WTC11 (cell line): ENCODE results near the gene LTBP3. TPM values are rescaled to one million over a fixed set of nuclear protein-coding genes. Genes with fewer than 3 reads are reported as not detected.

Experiments
- ATAC-seq: fragments of 200-7000 bp; cut with Tn5 transposase; 2 replicates; pipeline ENCODE4 v1.10.0; 2021; ENCODE audit warnings: mild to moderate bottlenecking, moderate library complexity
- CTCF ChIA-PET: fragments of 300-600 bp; sonication (Branson Sonifier 250); formaldehyde crosslinking; loops from one replicate; lab custom pipeline; 2021; ENCODE audit warnings: antibody characterized with exemption; lab: Charles Lee
- POLR2A ChIA-PET: fragments of 350-600 bp; sonication (Branson Sonifier 250); formaldehyde crosslinking; loops from one replicate; lab custom pipeline; 2021; ENCODE audit warnings: antibody characterized with exemption; lab: Charles Lee
- DNase-seq: peaks from one replicate; pipeline ENCODE4 v3.0.0; 2021; ENCODE audit warnings: low spot score
- H3K27ac Mint-ChIP-seq: 2 replicates; pipeline ENCODE4 v1.8.0; 2021; ENCODE audit warnings: mixed read lengths
- H3K27me3 Mint-ChIP-seq: 2 replicates; pipeline ENCODE4 v1.8.0; 2021; ENCODE audit warnings: low read depth, mild to moderate bottlenecking, moderate library complexity, mixed read lengths
- H3K36me3 Mint-ChIP-seq: 2 replicates; pipeline ENCODE4 v1.8.0; 2021; ENCODE audit warnings: mixed read lengths
- H3K4me1 Mint-ChIP-seq: 2 replicates; pipeline ENCODE4 v1.8.0; 2022; ENCODE audit warnings: mixed read lengths
- H3K4me3 Mint-ChIP-seq: 2 replicates; pipeline ENCODE4 v1.8.0; 2021; ENCODE audit warnings: mild to moderate bottlenecking, moderate library complexity, mixed read lengths
- H3K9me3 Mint-ChIP-seq: 2 replicates; pipeline ENCODE4 v1.8.0; 2021; ENCODE audit warnings: mixed read lengths
- CREB1 ChIP-seq: sonication (generic); formaldehyde crosslinking; IDR thresholded peaks from 2 replicates; pipeline ENCODE4 v1.8.0; 2023; ENCODE audit warnings: mild to moderate bottlenecking, missing genetic modification reagents
- ELF4 ChIP-seq: sonication (generic); formaldehyde crosslinking; IDR thresholded peaks from 2 replicates; pipeline ENCODE4 v1.8.1; 2022; ENCODE audit warnings: low read depth, mild to moderate bottlenecking, moderate library complexity, missing genetic modification reagents
- EMX1 ChIP-seq: fragments of 250-450 bp; sonication (Bioruptor Pico); IDR thresholded peaks from 2 replicates; pipeline ENCODE4 v1.8.0; 2021; ENCODE audit warnings: mild to moderate bottlenecking
- FOXK1 ChIP-seq: sonication (generic); formaldehyde crosslinking; IDR thresholded peaks from 2 replicates; pipeline ENCODE4 v1.8.0; 2022; ENCODE audit warnings: mild to moderate bottlenecking, moderate library complexity, missing genetic modification reagents
- GABPB1 ChIP-seq: sonication (generic); formaldehyde crosslinking; IDR thresholded peaks from 2 replicates; pipeline ENCODE4 v1.8.1; 2023; ENCODE audit warnings: mild to moderate bottlenecking, missing genetic modification reagents
- GRHL2 ChIP-seq: fragments of 250-450 bp; sonication (Bioruptor Pico); IDR thresholded peaks from 2 replicates; pipeline ENCODE4 v1.8.0; 2022; ENCODE audit warnings: mild to moderate bottlenecking, moderate library complexity; ENCODE audit not compliant: insufficient replicate concordance, severe bottlenecking
- JAZF1 ChIP-seq: fragments of 250-450 bp; sonication (Bioruptor Pico); IDR thresholded peaks from 2 replicates; pipeline ENCODE4 v1.9.0; 2021; ENCODE audit warnings: moderate library complexity, mild to moderate bottlenecking, inconsistent platforms
- JUN ChIP-seq: sonication (generic); formaldehyde crosslinking; IDR thresholded peaks from 2 replicates; pipeline ENCODE4 v1.8.0; 2023; ENCODE audit warnings: mild to moderate bottlenecking, missing genetic modification reagents
- MXD4 ChIP-seq: fragments of 250-450 bp; sonication (Bioruptor Pico); IDR thresholded peaks from 2 replicates; pipeline ENCODE4 v1.8.0; 2021; ENCODE audit warnings: mild to moderate bottlenecking, moderate library complexity, borderline replicate concordance
- NFATC4 ChIP-seq: fragments of 250-450 bp; sonication (Bioruptor Pico); IDR thresholded peaks from 2 replicates; pipeline ENCODE4 v1.9.0; 2021; ENCODE audit warnings: mild to moderate bottlenecking
- NR2C2 ChIP-seq: sonication (generic); formaldehyde crosslinking; IDR thresholded peaks from 2 replicates; pipeline ENCODE4 v1.8.0; 2022; ENCODE audit warnings: mild to moderate bottlenecking, missing genetic modification reagents
- PRRX2 ChIP-seq: fragments of 250-450 bp; sonication (Bioruptor Pico); IDR thresholded peaks from 2 replicates; pipeline ENCODE4 v1.8.0; 2021; ENCODE audit warnings: mild to moderate bottlenecking
- TCF7 ChIP-seq: sonication (generic); formaldehyde crosslinking; IDR thresholded peaks from 2 replicates; pipeline ENCODE4 v1.8.0; 2022; ENCODE audit warnings: mild to moderate bottlenecking, low read depth, missing genetic modification reagents, moderate library complexity
- TEAD4 ChIP-seq: sonication (generic); formaldehyde crosslinking; IDR thresholded peaks from 2 replicates; pipeline ENCODE4 v1.8.0; 2022; ENCODE audit warnings: mild to moderate bottlenecking, missing genetic modification reagents
- ZNF121 ChIP-seq: sonication (generic); formaldehyde crosslinking; IDR thresholded peaks from 2 replicates; pipeline ENCODE4 v1.8.0; 2023; ENCODE audit warnings: missing genetic modification reagents
- ZNF317 ChIP-seq: sonication (generic); formaldehyde crosslinking; IDR thresholded peaks from 2 replicates; pipeline ENCODE4 v1.8.1; 2023; ENCODE audit warnings: low read depth, mild to moderate bottlenecking, moderate library complexity, missing genetic modification reagents, borderline replicate concordance
- ZNF416 ChIP-seq: fragments of 250-450 bp; sonication (Bioruptor Pico); IDR thresholded peaks from 2 replicates; pipeline ENCODE4 v1.9.0; 2021; ENCODE audit warnings: mild to moderate bottlenecking, inconsistent platforms
- total RNA-seq: library from RNA; stranded (reverse); gene quantifications from 3 replicates; pipeline ENCODE4 v1.2.3, GENCODE V29; 2021
- TF ChIP-seq, protein P1 (sequence below): sonication (generic); formaldehyde crosslinking; IDR thresholded peaks from 2 replicates; pipeline ENCODE4 v1.8.1; 2022; ENCODE audit warnings: low read depth, missing genetic modification reagents, borderline replicate concordance
- TF ChIP-seq, protein P2 (sequence below): sonication (generic); formaldehyde crosslinking; IDR thresholded peaks from 2 replicates; pipeline ENCODE4 v1.8.1; 2022; ENCODE audit warnings: low read depth, mild to moderate bottlenecking, moderate library complexity, missing genetic modification reagents, borderline replicate concordance
- TF ChIP-seq, protein P3 (sequence below): fragments of 250-450 bp; sonication (Bioruptor Pico); IDR thresholded peaks from 2 replicates; pipeline ENCODE4 v1.9.0; 2021; ENCODE audit warnings: mild to moderate bottlenecking
- TF ChIP-seq, protein P4 (sequence below): sonication (generic); formaldehyde crosslinking; conservative IDR thresholded peaks from 2 replicates; pipeline ENCODE4 v1.8.1; 2022; ENCODE audit warnings: mild to moderate bottlenecking, missing genetic modification reagents
- TF ChIP-seq, protein P5 (sequence below): fragments of 250-450 bp; sonication (Bioruptor Pico); IDR thresholded peaks from 2 replicates; pipeline ENCODE4 v1.9.0; 2021; ENCODE audit warnings: mild to moderate bottlenecking, borderline replicate concordance
- TF ChIP-seq, protein P6 (sequence below): sonication (generic); formaldehyde crosslinking; IDR thresholded peaks from 2 replicates; pipeline ENCODE4 v1.8.1; 2022; ENCODE audit warnings: mild to moderate bottlenecking, missing genetic modification reagents, moderate library complexity, borderline replicate concordance
- TF ChIP-seq, protein P7 (sequence below): sonication (generic); formaldehyde crosslinking; IDR thresholded peaks from 2 replicates; pipeline ENCODE4 v1.8.0; 2023; ENCODE audit warnings: missing genetic modification reagents
- TF ChIP-seq, protein P8 (sequence below): fragments of 250-450 bp; sonication (Bioruptor Pico); IDR thresholded peaks from 2 replicates; pipeline ENCODE4 v1.9.0; 2021; ENCODE audit warnings: mild to moderate bottlenecking

The LTBP3 gene
- total RNA-seq, 1 experiment from 2014 or later: 20.7 TPM

DNA sequence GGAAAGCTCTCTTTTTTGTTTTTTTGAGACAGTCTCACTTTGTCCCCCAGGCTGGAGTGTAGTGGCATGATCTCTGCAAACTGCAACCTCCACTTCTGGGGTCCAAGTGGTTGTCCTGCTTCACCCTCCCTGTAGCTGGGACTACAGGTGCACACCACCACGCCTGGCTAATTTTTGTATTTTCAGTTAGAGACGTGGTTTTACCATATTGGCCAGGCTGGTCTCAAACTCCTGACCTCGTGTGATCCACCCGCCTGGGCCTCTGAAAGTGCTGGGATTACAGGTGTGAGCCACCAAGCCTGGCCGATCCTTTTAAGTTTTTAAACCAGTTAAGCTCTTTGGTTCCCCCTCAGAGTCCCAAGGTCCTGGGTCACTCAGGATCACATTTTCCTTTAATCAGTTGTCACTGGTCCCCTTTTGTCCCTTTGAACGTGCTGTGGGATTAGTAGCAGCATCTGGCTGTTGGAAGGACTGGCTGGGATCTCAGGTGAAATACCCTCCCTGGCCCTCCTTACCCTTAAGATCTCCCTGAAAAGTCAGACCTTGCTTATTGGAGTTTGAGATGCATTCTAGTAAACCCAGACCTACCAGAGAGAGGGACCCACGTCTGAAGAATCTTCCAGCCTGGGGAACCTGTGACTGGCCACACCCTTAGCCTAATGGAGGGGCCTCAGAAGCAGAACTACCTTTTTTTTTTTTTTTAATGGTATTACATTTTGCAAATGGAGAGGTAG, 51.2 kb downstream of the LTBP3 start:
- H3K27me3 Mint-ChIP-seq: no peaks in the 10 kb centered on the region
- POLR2A ChIA-PET: interaction anchor here (0.8 to 7.8 kb wide), 14 partner anchors 8 to 445 kb away, joined by 3 to 194 read pairs (median 4); partner anchors contain the start of genes MALAT1, NEAT1 and TIGD3
- CTCF ChIA-PET: interaction anchor here (0.8 to 8.3 kb wide), 17 partner anchors 19 to 232 kb away, joined by 3 to 84 read pairs (median 8); partner anchors contain the start of genes CDC42EP2, DPF2 and ZNRD2
- peak; percentile 49 for ATAC-seq
- peaks cover 55% of the 10 kb centered on the region for H3K4me1 Mint-ChIP-seq
- no peak for DNase-seq
- no peaks in the 10 kb centered on the region for H3K9me3 Mint-ChIP-seq
- H3K27ac Mint-ChIP-seq: peak overlapping the region; percentile 92
- no peak overlapping the region for H3K4me3 Mint-ChIP-seq
- no peaks in the 10 kb centered on the region; the same call in 1 of the 2 replicates for H3K36me3 Mint-ChIP-seq
- TF ChIP-seq TCF7 (CRISPR knock-in tag): no peak
- no peak for TF ChIP-seq TEAD4
- peak; percentile 83 for TF ChIP-seq ZNF121 (CRISPR knock-in tag)
- peak; percentile 99 for TF ChIP-seq EMX1
- TF ChIP-seq NFATC4 (CRISPR knock-in tag): peak; percentile 99
- TF ChIP-seq, protein P1, sequence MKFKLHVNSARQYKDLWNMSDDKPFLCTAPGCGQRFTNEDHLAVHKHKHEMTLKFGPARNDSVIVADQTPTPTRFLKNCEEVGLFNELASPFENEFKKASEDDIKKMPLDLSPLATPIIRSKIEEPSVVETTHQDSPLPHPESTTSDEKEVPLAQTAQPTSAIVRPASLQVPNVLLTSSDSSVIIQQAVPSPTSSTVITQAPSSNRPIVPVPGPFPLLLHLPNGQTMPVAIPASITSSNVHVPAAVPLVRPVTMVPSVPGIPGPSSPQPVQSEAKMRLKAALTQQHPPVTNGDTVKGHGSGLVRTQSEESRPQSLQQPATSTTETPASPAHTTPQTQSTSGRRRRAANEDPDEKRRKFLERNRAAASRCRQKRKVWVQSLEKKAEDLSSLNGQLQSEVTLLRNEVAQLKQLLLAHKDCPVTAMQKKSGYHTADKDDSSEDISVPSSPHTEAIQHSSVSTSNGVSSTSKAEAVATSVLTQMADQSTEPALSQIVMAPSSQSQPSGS: no peak
- TF ChIP-seq GRHL2 (CRISPR knock-in tag): no peak
- peak; percentile 98 for TF ChIP-seq ZNF416
- TF ChIP-seq, protein P2, sequence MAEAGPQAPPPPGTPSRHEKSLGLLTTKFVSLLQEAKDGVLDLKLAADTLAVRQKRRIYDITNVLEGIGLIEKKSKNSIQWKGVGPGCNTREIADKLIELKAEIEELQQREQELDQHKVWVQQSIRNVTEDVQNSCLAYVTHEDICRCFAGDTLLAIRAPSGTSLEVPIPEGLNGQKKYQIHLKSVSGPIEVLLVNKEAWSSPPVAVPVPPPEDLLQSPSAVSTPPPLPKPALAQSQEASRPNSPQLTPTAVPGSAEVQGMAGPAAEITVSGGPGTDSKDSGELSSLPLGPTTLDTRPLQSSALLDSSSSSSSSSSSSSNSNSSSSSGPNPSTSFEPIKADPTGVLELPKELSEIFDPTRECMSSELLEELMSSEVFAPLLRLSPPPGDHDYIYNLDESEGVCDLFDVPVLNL: no peak
- TF ChIP-seq FOXK1: no peak
- TF ChIP-seq, protein P3, sequence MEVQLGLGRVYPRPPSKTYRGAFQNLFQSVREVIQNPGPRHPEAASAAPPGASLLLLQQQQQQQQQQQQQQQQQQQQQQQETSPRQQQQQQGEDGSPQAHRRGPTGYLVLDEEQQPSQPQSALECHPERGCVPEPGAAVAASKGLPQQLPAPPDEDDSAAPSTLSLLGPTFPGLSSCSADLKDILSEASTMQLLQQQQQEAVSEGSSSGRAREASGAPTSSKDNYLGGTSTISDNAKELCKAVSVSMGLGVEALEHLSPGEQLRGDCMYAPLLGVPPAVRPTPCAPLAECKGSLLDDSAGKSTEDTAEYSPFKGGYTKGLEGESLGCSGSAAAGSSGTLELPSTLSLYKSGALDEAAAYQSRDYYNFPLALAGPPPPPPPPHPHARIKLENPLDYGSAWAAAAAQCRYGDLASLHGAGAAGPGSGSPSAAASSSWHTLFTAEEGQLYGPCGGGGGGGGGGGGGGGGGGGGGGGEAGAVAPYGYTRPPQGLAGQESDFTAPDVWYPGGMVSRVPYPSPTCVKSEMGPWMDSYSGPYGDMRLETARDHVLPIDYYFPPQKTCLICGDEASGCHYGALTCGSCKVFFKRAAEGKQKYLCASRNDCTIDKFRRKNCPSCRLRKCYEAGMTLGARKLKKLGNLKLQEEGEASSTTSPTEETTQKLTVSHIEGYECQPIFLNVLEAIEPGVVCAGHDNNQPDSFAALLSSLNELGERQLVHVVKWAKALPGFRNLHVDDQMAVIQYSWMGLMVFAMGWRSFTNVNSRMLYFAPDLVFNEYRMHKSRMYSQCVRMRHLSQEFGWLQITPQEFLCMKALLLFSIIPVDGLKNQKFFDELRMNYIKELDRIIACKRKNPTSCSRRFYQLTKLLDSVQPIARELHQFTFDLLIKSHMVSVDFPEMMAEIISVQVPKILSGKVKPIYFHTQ (CRISPR knock-in tag): peak; percentile 95
- no peak for TF ChIP-seq NR2C2 (CRISPR knock-in tag)
- TF ChIP-seq, protein P4, sequence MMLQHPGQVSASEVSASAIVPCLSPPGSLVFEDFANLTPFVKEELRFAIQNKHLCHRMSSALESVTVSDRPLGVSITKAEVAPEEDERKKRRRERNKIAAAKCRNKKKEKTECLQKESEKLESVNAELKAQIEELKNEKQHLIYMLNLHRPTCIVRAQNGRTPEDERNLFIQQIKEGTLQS (CRISPR knock-in tag): no peak
- no peak for TF ChIP-seq JUN (CRISPR knock-in tag)
- TF ChIP-seq, protein P5, sequence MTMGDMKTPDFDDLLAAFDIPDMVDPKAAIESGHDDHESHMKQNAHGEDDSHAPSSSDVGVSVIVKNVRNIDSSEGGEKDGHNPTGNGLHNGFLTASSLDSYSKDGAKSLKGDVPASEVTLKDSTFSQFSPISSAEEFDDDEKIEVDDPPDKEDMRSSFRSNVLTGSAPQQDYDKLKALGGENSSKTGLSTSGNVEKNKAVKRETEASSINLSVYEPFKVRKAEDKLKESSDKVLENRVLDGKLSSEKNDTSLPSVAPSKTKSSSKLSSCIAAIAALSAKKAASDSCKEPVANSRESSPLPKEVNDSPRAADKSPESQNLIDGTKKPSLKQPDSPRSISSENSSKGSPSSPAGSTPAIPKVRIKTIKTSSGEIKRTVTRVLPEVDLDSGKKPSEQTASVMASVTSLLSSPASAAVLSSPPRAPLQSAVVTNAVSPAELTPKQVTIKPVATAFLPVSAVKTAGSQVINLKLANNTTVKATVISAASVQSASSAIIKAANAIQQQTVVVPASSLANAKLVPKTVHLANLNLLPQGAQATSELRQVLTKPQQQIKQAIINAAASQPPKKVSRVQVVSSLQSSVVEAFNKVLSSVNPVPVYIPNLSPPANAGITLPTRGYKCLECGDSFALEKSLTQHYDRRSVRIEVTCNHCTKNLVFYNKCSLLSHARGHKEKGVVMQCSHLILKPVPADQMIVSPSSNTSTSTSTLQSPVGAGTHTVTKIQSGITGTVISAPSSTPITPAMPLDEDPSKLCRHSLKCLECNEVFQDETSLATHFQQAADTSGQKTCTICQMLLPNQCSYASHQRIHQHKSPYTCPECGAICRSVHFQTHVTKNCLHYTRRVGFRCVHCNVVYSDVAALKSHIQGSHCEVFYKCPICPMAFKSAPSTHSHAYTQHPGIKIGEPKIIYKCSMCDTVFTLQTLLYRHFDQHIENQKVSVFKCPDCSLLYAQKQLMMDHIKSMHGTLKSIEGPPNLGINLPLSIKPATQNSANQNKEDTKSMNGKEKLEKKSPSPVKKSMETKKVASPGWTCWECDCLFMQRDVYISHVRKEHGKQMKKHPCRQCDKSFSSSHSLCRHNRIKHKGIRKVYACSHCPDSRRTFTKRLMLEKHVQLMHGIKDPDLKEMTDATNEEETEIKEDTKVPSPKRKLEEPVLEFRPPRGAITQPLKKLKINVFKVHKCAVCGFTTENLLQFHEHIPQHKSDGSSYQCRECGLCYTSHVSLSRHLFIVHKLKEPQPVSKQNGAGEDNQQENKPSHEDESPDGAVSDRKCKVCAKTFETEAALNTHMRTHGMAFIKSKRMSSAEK: peak; percentile 98
- no peak for TF ChIP-seq JAZF1 (CRISPR knock-in tag)
- TF ChIP-seq, protein P6, sequence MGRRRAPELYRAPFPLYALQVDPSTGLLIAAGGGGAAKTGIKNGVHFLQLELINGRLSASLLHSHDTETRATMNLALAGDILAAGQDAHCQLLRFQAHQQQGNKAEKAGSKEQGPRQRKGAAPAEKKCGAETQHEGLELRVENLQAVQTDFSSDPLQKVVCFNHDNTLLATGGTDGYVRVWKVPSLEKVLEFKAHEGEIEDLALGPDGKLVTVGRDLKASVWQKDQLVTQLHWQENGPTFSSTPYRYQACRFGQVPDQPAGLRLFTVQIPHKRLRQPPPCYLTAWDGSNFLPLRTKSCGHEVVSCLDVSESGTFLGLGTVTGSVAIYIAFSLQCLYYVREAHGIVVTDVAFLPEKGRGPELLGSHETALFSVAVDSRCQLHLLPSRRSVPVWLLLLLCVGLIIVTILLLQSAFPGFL (CRISPR knock-in tag): no peak
- TF ChIP-seq ZNF317 (CRISPR knock-in tag): no peak
- TF ChIP-seq, protein P7, sequence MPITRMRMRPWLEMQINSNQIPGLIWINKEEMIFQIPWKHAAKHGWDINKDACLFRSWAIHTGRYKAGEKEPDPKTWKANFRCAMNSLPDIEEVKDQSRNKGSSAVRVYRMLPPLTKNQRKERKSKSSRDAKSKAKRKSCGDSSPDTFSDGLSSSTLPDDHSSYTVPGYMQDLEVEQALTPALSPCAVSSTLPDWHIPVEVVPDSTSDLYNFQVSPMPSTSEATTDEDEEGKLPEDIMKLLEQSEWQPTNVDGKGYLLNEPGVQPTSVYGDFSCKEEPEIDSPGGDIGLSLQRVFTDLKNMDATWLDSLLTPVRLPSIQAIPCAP: no peak
- TF ChIP-seq PRRX2 (CRISPR knock-in tag): peak; percentile 99
- peak; percentile 38; the same call in 1 of the 2 replicates for TF ChIP-seq GABPB1 (CRISPR knock-in tag)
- TF ChIP-seq CREB1 (CRISPR knock-in tag): peak; percentile 41; the same call in 1 of the 2 replicates
- TF ChIP-seq, protein P8, sequence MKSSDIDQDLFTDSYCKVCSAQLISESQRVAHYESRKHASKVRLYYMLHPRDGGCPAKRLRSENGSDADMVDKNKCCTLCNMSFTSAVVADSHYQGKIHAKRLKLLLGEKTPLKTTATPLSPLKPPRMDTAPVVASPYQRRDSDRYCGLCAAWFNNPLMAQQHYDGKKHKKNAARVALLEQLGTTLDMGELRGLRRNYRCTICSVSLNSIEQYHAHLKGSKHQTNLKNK (CRISPR knock-in tag): peak; percentile 14; the same call in 1 of the 2 replicates
- TF ChIP-seq MXD4: no peak
- 0 out of 2 replicates have a peak, but pooled peaks have one; percentile 13 for TF ChIP-seq ELF4 (CRISPR knock-in tag)
